ENCODE data around the gene IGF2R.

- TF ChIP-seq CTCF (IDR thresholded peaks at IDR 0.05) (no peak), POLR2A (IDR thresholded peaks at IDR 0.05) (no peak)
Measured at GRCh38 chr6:159970659-159971063, 1.8 kb downstream of the IGF2R start.

Measured in esophagus squamous epithelium (tissue), 4 donors.